Measurements from ENCODE around the gene FCMR.

DNA sequence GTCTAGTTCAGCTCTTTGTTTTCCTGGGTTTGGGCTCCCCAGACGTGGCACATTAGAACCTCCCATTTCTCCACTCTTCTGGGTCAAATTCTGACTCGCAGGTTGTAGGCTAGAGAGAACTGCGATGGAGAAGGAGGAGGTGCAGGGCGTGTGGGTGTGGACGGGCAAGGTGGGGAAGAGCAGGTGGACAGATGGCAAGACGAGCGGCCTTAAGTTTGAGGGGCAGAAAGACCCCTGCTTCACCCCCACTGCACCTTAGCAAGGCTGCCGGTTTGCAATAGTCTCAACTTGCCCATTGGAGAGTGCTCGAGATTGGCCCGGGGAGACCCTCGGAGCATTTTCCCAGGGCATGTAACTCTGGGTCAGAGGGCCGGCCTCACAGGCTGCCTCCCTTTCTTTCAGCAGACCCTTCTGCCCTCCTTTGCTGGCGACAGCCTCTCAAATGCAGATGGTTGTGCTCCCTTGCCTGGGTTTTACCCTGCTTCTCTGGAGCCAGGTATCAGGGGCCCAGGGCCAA lies 22.8 kb downstream of the FCMR start:
- TF ChIP-seq POLR2A (IDR thresholded peaks at IDR 0.05) (no peak), EP300 (IDR thresholded peaks at IDR 0.05) (no peak)
- TF ChIP-seq, protein P1, sequence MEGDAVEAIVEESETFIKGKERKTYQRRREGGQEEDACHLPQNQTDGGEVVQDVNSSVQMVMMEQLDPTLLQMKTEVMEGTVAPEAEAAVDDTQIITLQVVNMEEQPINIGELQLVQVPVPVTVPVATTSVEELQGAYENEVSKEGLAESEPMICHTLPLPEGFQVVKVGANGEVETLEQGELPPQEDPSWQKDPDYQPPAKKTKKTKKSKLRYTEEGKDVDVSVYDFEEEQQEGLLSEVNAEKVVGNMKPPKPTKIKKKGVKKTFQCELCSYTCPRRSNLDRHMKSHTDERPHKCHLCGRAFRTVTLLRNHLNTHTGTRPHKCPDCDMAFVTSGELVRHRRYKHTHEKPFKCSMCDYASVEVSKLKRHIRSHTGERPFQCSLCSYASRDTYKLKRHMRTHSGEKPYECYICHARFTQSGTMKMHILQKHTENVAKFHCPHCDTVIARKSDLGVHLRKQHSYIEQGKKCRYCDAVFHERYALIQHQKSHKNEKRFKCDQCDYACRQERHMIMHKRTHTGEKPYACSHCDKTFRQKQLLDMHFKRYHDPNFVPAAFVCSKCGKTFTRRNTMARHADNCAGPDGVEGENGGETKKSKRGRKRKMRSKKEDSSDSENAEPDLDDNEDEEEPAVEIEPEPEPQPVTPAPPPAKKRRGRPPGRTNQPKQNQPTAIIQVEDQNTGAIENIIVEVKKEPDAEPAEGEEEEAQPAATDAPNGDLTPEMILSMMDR (IDR thresholded peaks at IDR 0.05) = no peak

All from ovary (tissue), 3 donors.